Hindlimb muscle (tissue), 1 donor: ENCODE measurements around the gene HEXB. TPM values are rescaled to one million over a fixed set of nuclear protein-coding genes. Genes with fewer than 3 reads are reported as not detected.
"Not testable (repeated sequence)": the region's sequence is repeated elsewhere in the genome, so short reads cannot be mapped to it uniquely, and the experiment has no call there.

ENCODE experiments used
- DNase-seq: peaks from one replicate; pipeline ENCODE4 v3.0.0-alpha.2; 2013
- polyA plus RNA-seq: library from polyadenylated mRNA; unstranded; fragments of 120-200 nt; gene quantifications from one replicate; pipeline ENCODE4 v1.2.1, GENCODE V29; 2013; ENCODE audit not compliant: insufficient read length

The HEXB gene
- polyA plus RNA-seq, 1 donor = 25.7 TPM

GRCh38 chr5:74748742-74749141 is 63.7 kb downstream of the HEXB start:
- not testable (repeated sequence) for DNase-seq

GRCh38 chr5:74761241-74761640 is 76.2 kb downstream of the HEXB start:
- DNase-seq = no peak

- no peak for DNase-seq
These were observed 77.6 kb downstream of the HEXB start for GRCh38 chr5:74762599-74762998.

- DNase-seq = no peak
These were observed 78.5 kb downstream of the HEXB start for GRCh38 chr5:74763504-74763903.

- no peak for DNase-seq
These were observed 80.2 kb downstream of the HEXB start for GRCh38 chr5:74765201-74765600.

- DNase-seq = no peak
These were observed 80.9 kb downstream of the HEXB start for GRCh38 chr5:74765929-74766328.

- DNase-seq = no peak
These were observed 81.4 kb downstream of the HEXB start for GRCh38 chr5:74766418-74766848.

- peak; percentile 92 for DNase-seq
These were observed 82.0 kb downstream of the HEXB start, which contains the start of the genes GFM2 and NSA2 for GRCh38 chr5:74766849-74767578. Gene GFM2, minus strand, starts transcription at chr5:74767117. Its CDS starts 3,375 bp downstream, at chr5:74763742. Gene NSA2, plus strand, starts transcription at chr5:74767249. Its CDS starts 112 bp downstream, at chr5:74767361.

- peak; percentile 6 for DNase-seq
These were observed 82.5 kb downstream of the HEXB start for GRCh38 chr5:74767579-74767913.

Other genes with a start within 250 kb of the HEXB start
- 26.0 TPM for gene ENC1, start 44.5 kb upstream of the HEXB start, polyA plus RNA-seq
- gene GFM2, start 81.9 kb downstream of the HEXB start, polyA plus RNA-seq = 26.5 TPM
- 236 TPM for gene NSA2, start 82.0 kb downstream of the HEXB start, polyA plus RNA-seq
- 0.44 TPM for gene FAM169A, start 181.2 kb downstream of the HEXB start, polyA plus RNA-seq